Colon (tissue), 2 donors: ENCODE data around the gene MAN2B2.

Source experiments
- FAIRE-seq: peaks from 2 replicates; lab custom pipeline; 2012; peaks lifted over from hg19 to GRCh38; lab: Jason Lieb, UNC
- donor health status: control.
- donor health status: control.

MAN2B2 gene

GRCh38 chr4:6546681-6547447 is 28.1 kb upstream of the MAN2B2 start:
- FAIRE-seq = no peak

- no peak for FAIRE-seq
Observed at GRCh38 chr4:6548201-6548881, 26.6 kb upstream of the MAN2B2 start.

GRCh38 chr4:6548882-6549230 is 26.1 kb upstream of the MAN2B2 start:
- no peak for FAIRE-seq

- FAIRE-seq = no peak
Observed at GRCh38 chr4:6549445-6549844, 25.5 kb upstream of the MAN2B2 start.

GRCh38 chr4:6549890-6550620 is 24.9 kb upstream of the MAN2B2 start:
- FAIRE-seq = no peak

GRCh38 chr4:6550821-6551220 is 24.2 kb upstream of the MAN2B2 start:
- no peak for FAIRE-seq

GRCh38 chr4:6551660-6552059 is 23.3 kb upstream of the MAN2B2 start:
- FAIRE-seq = no peak

GRCh38 chr4:6555519-6555918 is 19.5 kb upstream of the MAN2B2 start:
- FAIRE-seq = no peak

- no peak for FAIRE-seq
Observed at GRCh38 chr4:6556263-6556662, 18.7 kb upstream of the MAN2B2 start.

- no peak for FAIRE-seq
Observed at GRCh38 chr4:6557185-6557584, 17.8 kb upstream of the MAN2B2 start.

GRCh38 chr4:6557856-6558255 is 17.1 kb upstream of the MAN2B2 start:
- FAIRE-seq = no peak

- FAIRE-seq = no peak
Observed at GRCh38 chr4:6560416-6561172, 14.4 kb upstream of the MAN2B2 start.

GRCh38 chr4:6561173-6561516 is 13.8 kb upstream of the MAN2B2 start:
- FAIRE-seq = no peak

- FAIRE-seq = no peak
Observed at GRCh38 chr4:6561706-6562371, 13.2 kb upstream of the MAN2B2 start.

- FAIRE-seq = no peak
Observed at GRCh38 chr4:6562931-6563901, 11.8 kb upstream of the MAN2B2 start.

- FAIRE-seq = no peak
Observed at GRCh38 chr4:6563935-6564645, 10.9 kb upstream of the MAN2B2 start.

GRCh38 chr4:6565691-6566390 is 9.1 kb upstream of the MAN2B2 start:
- no peak for FAIRE-seq

GRCh38 chr4:6566391-6567190 is 8.4 kb upstream of the MAN2B2 start:
- no peak for FAIRE-seq

GRCh38 chr4:6567218-6567617 is 7.8 kb upstream of the MAN2B2 start:
- no peak for FAIRE-seq
